Esophagus squamous epithelium (tissue), 4 donors: ENCODE results near the gene CCR5AS.

ENCODE experiments used
- POLR2A ChIP-seq, 4 donors: fragments of 450-650 bp; IDR thresholded peaks; one replicate each; pipeline ENCODE4 v1.6.1; 2017; ENCODE audit warnings: antibody characterized with exemption in 4 of 4, mild to moderate bottlenecking in 4 of 4, moderate library complexity in 3 of 4
- TF ChIP-seq, protein P1 (sequence below), 6 experiments: fragments of 450-650 bp in 4 of 6; fragments of 200-600 bp in 2 of 6; sonication (generic) in 2 of 6; IDR thresholded peaks; one replicate each; pipeline ENCODE4 v1.5.1; 2016 to 2019; ENCODE audit warnings: antibody characterized with exemption in 6 of 6, mild to moderate bottlenecking in 4 of 6, moderate library complexity in 4 of 6

DNA sequence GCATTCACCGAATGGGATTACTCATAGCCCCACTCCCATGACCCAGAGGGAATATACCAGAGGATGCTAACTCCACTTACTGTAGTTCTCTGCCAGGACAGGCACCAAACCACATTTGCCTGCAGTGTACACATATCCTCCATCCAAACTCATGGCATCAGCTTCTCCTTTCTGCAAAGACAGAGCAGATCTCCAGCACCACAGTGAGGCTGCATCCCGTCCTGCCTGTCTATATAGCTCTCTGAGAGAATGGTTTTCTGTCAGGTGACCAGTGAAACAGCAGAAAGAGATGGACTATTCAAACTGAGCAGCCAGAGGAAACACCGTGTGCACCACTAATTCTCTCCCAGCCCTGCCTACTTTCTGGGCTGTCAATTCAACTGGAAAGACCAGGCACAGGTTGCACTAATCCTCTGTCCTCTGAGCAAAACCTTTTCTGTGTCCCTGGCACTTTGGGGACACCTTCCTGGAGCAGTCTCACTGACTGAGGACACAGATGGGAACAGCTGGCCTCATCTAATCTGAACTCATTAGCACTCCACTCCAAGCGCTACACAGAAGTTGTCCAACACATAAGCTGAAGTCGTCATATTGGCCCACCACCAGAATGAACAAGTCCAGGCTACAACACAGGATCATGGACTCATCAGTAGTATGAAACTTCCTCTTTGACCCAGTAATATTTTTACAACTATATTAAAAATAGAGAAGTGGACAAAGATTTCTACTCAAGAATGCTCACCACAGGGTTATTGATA is 40.5 kb upstream of the CCR5AS start:
- TF ChIP-seq, protein P1, sequence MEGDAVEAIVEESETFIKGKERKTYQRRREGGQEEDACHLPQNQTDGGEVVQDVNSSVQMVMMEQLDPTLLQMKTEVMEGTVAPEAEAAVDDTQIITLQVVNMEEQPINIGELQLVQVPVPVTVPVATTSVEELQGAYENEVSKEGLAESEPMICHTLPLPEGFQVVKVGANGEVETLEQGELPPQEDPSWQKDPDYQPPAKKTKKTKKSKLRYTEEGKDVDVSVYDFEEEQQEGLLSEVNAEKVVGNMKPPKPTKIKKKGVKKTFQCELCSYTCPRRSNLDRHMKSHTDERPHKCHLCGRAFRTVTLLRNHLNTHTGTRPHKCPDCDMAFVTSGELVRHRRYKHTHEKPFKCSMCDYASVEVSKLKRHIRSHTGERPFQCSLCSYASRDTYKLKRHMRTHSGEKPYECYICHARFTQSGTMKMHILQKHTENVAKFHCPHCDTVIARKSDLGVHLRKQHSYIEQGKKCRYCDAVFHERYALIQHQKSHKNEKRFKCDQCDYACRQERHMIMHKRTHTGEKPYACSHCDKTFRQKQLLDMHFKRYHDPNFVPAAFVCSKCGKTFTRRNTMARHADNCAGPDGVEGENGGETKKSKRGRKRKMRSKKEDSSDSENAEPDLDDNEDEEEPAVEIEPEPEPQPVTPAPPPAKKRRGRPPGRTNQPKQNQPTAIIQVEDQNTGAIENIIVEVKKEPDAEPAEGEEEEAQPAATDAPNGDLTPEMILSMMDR (IDR thresholded peaks at IDR 0.05), result no peak
- TF ChIP-seq POLR2A (IDR thresholded peaks at IDR 0.05), result no peak
